ENCODE results near the gene HCLS1. TPM values are rescaled to one million over a fixed set of nuclear protein-coding genes. Genes with fewer than 3 reads are reported as not detected.
"Not testable (repeated sequence)": the region's sequence is repeated elsewhere in the genome, so short reads cannot be mapped to it uniquely, and the experiment has no call there.

The HCLS1 gene
- total RNA-seq, 2 donors from 2014 or later = 0.53 to 1.3 TPM

DNA sequence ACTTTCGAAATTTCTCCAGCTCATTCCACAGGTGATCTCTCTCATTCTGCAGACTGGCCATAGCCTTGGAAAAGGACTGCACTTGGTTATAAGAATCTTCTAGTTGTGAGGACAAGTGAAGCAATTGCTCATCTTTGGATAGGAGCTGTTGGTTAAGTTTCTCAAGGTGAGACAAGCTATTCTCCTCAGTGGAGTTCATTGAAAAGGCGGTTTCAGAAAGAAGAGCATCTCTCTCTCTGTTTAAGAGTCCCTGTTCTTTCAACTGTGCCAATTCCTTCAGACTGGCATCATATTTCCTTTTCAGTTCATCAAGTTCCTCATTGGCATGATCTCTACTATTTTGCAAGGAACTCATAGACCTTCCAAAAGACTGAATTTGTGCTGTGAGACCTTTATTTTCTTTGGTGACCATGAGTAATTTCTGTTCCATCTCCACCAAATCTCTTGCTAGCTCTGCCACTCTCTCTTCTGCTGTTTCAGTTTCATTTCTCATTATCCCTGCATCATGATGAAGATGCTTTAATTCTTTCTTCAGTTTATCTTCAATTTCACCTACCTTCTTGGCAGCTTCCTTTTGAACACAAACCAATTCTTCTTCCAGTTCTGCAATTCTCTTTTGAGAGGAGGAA lies 30.2 kb upstream of the HCLS1 start:
- Histone ChIP-seq H3K9ac (ENCODE audit: extremely low read depth, low read length, poor library complexity, severe bottlenecking) (no peak overlapping the region), H3K27ac (ENCODE audit: low read depth, low read length) (no peak overlapping the region), H3K4me3 (ENCODE audit: low read length) (no peak overlapping the region), H3K4me1 (ENCODE audit: control insufficient read depth, insufficient read depth, low read length) (no peaks in the 10 kb centered on the region), H3K9me3 (ENCODE audit: control insufficient read depth, low read length) (peaks cover 3% of the 10 kb centered on the region), H3K27me3 (ENCODE audit: control insufficient read depth, insufficient read depth, low read length, poor library complexity, severe bottlenecking) (no peaks in the 10 kb centered on the region), H3K36me3 (ENCODE audit: control insufficient read depth, insufficient read depth, low read length) (peaks cover 78% of the 10 kb centered on the region)
- Mint-ChIP-seq H3K27ac (no peak overlapping the region), H3K27me3 (ENCODE audit: insufficient read depth) (no peaks in the 10 kb centered on the region), H3K4me1 (no peaks in the 10 kb centered on the region), H3K4me3 (no peak overlapping the region), H3K36me3 (ENCODE audit: low read depth) (peaks cover 57% of the 10 kb centered on the region), H3K9me3 (peaks cover 2% of the 10 kb centered on the region)
- TF ChIP-seq, protein P1, sequence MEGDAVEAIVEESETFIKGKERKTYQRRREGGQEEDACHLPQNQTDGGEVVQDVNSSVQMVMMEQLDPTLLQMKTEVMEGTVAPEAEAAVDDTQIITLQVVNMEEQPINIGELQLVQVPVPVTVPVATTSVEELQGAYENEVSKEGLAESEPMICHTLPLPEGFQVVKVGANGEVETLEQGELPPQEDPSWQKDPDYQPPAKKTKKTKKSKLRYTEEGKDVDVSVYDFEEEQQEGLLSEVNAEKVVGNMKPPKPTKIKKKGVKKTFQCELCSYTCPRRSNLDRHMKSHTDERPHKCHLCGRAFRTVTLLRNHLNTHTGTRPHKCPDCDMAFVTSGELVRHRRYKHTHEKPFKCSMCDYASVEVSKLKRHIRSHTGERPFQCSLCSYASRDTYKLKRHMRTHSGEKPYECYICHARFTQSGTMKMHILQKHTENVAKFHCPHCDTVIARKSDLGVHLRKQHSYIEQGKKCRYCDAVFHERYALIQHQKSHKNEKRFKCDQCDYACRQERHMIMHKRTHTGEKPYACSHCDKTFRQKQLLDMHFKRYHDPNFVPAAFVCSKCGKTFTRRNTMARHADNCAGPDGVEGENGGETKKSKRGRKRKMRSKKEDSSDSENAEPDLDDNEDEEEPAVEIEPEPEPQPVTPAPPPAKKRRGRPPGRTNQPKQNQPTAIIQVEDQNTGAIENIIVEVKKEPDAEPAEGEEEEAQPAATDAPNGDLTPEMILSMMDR (conservative IDR thresholded peaks at IDR 0.05) = no peak
- WGBS, 2 experiments (ENCODE audit: insufficient coverage in 1 of 2, insufficient read length in 1 of 2) = 96 to 100% methylated on average over 1 to 2 of the region's 2 CpGs
- DNase-seq = no peak

DNA sequence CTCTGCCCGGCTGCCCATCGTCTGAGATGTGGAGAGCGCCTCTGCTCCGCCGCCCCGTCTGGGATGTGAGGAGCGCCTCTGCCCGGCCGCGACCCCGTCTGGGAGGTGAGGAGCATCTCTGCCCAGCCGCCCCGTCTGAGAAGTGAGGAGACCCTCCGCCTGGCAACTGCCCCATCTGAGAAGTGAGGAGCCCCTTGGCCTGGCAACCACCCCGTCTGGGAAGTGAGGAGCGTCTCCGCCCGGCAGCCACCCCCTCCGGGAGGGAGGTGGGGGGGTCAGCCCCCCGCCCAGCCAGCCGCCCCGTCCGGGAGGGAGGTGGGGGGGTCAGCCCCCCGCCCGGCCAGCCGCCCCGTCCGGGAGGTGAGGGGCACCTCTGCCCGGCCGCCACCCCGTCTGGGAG lies 28.0 kb upstream of the HCLS1 start:
- H3K9me3 ChIP-seq (ENCODE audit: control insufficient read depth, low read length) = peaks cover 18% of the 10 kb centered on the region
- H3K27ac Mint-ChIP-seq; H3K27me3 Mint-ChIP-seq (ENCODE audit: insufficient read depth); H3K9me3 Mint-ChIP-seq; H3K4me3 ChIP-seq (ENCODE audit: low read length); H3K27me3 ChIP-seq (ENCODE audit: control insufficient read depth, insufficient read depth, low read length, poor library complexity, severe bottlenecking); H3K27ac ChIP-seq (ENCODE audit: low read depth, low read length); H3K4me1 ChIP-seq (ENCODE audit: control insufficient read depth, insufficient read depth, low read length); H3K4me1 Mint-ChIP-seq; H3K9ac ChIP-seq (ENCODE audit: extremely low read depth, low read length, poor library complexity, severe bottlenecking); H3K4me3 Mint-ChIP-seq; DNase-seq: not testable (repeated sequence)
- peaks cover 71% of the 10 kb centered on the region for H3K36me3 ChIP-seq (ENCODE audit: control insufficient read depth, insufficient read depth, low read length)
- H3K36me3 Mint-ChIP-seq (ENCODE audit: low read depth) = peaks cover 72% of the 10 kb centered on the region
- 93% methylated on average over 29 of the region's 31 CpGs; no CpG with 5 or more reads in 1 of the 2 experiments for WGBS, 2 experiments (ENCODE audit: insufficient coverage in 1 of 2, insufficient read length in 1 of 2)

DNA sequence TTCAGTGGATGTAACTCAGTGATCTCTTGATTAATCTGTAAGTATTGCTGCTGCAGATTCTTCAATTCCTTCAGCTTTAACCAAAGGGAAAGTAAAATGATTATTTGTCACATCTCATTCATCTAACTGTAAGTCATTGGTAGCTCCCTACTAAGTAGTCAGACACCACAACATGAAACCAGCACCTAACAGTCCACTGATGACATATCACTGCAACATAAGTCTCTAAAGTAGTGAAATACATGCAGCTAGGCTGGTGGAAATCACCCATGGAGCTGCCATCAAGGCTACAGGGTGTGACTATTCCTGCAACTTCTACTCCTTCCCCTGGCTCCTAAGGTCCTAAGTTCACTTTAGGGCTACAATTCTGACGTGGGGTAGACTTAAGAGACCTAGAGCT lies 21.1 kb upstream of the HCLS1 start:
- H3K9me3 ChIP-seq (ENCODE audit: control insufficient read depth, low read length) = peaks cover 18% of the 10 kb centered on the region
- H3K27me3 ChIP-seq (ENCODE audit: control insufficient read depth, insufficient read depth, low read length, poor library complexity, severe bottlenecking) = no peaks in the 10 kb centered on the region
- no peak overlapping the region for H3K27ac Mint-ChIP-seq
- no peak overlapping the region for H3K4me3 ChIP-seq (ENCODE audit: low read length)
- H3K9me3 Mint-ChIP-seq = peaks cover 7% of the 10 kb centered on the region
- no peaks in the 10 kb centered on the region for H3K4me1 ChIP-seq (ENCODE audit: control insufficient read depth, insufficient read depth, low read length)
- H3K36me3 Mint-ChIP-seq (ENCODE audit: low read depth) = peaks cover 65% of the 10 kb centered on the region
- 96 to 100% methylated on average over 1 of the region's 1 CpG for WGBS, 2 experiments (ENCODE audit: insufficient coverage in 1 of 2, insufficient read length in 1 of 2)
- no peak overlapping the region for H3K27ac ChIP-seq (ENCODE audit: low read depth, low read length)
- no peak overlapping the region for H3K9ac ChIP-seq (ENCODE audit: extremely low read depth, low read length, poor library complexity, severe bottlenecking)
- no peaks in the 10 kb centered on the region for H3K27me3 Mint-ChIP-seq (ENCODE audit: insufficient read depth)
- no peaks in the 10 kb centered on the region for H3K4me1 Mint-ChIP-seq
- TF ChIP-seq, protein P1 (conservative IDR thresholded peaks at IDR 0.05) = no peak
- DNase-seq = no peak
- H3K36me3 ChIP-seq (ENCODE audit: control insufficient read depth, insufficient read depth, low read length) = peaks cover 78% of the 10 kb centered on the region
- no peak overlapping the region for H3K4me3 Mint-ChIP-seq

DNA sequence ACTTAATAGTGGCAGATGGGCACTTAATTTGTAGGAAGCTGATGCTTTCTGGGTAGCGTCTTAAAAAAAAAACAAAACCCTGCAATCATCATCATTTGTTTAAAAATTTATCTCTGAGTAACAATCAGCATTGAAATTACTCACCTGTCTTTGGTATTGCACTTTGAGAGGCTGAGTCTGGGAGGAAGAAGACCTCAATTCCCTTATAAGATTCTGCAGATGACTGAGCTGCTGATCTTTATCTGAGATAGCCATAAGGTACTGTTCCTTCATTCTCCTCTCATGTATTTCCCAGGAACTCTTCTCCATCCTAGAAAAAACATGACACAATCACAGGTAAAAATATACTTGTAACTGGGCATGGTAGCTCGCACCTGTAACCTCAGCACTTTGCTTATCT lies 16.4 kb upstream of the HCLS1 start:
- Histone ChIP-seq H3K9me3 (ENCODE audit: control insufficient read depth, low read length) (no peaks in the 10 kb centered on the region), H3K4me3 (ENCODE audit: low read length) (no peak overlapping the region), H3K27me3 (ENCODE audit: control insufficient read depth, insufficient read depth, low read length, poor library complexity, severe bottlenecking) (no peaks in the 10 kb centered on the region), H3K27ac (ENCODE audit: low read depth, low read length) (no peak overlapping the region), H3K9ac (ENCODE audit: extremely low read depth, low read length, poor library complexity, severe bottlenecking) (no peak overlapping the region), H3K36me3 (ENCODE audit: control insufficient read depth, insufficient read depth, low read length) (peaks cover 91% of the 10 kb centered on the region), H3K4me1 (ENCODE audit: control insufficient read depth, insufficient read depth, low read length) (no peaks in the 10 kb centered on the region)
- Mint-ChIP-seq H3K4me1 (no peaks in the 10 kb centered on the region), H3K4me3 (no peak overlapping the region), H3K27ac (no peak overlapping the region), H3K9me3 (no peaks in the 10 kb centered on the region), H3K27me3 (ENCODE audit: insufficient read depth) (no peaks in the 10 kb centered on the region), H3K36me3 (ENCODE audit: low read depth) (peaks cover 72% of the 10 kb centered on the region)
- DNase-seq = no peak
- 88 to 100% methylated on average over 1 to 2 of the region's 2 CpGs for WGBS, 2 experiments (ENCODE audit: insufficient coverage in 1 of 2, insufficient read length in 1 of 2)
- TF ChIP-seq, protein P1 (conservative IDR thresholded peaks at IDR 0.05) = no peak
